ENCODE measurements around the gene RELN. TPM values are rescaled to one million over a fixed set of nuclear protein-coding genes. Genes with fewer than 3 reads are reported as not detected.

RELN gene
- total RNA-seq, 1 donor from 2014 or later = not detected

DNA sequence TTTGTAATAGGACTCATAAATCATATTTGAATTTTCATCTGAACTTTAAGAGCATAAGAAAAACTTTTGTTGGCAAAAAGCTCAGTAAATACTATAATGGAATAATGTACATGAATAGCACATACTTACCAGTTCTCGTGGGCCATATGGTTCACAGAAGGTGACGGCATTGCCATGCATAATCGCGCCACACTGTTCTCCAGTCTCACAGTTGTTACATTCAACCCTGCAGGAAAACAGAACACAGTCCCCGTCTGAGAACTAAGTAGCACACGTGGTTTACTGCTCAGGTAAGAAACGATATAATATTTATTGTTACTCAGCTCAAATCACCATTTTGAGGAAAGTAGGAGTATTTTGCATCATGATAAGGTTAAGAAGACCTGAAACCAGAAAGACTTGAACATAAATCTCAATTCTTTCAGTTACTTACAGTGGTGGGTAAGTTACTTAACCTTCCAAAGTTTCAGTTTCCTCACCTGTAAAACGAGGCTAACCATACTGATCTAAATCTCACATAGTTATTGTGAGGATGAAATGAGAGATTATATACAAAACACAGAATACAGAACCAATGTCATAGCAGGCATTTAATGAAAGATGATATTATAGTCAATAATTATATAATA lies 261.4 kb downstream of the RELN start:
- FAIRE-seq = no peak
- Histone ChIP-seq H3K27me3 (ENCODE audit: control insufficient read depth, insufficient read depth, low read length) (no peaks in the 10 kb centered on the region), H3K36me3 (ENCODE audit: control insufficient read depth, insufficient read depth, low read length) (no peaks in the 10 kb centered on the region), H3K4me3 (ENCODE audit: low read depth, low read length) (no peak overlapping the region)
- TF ChIP-seq, protein P1, sequence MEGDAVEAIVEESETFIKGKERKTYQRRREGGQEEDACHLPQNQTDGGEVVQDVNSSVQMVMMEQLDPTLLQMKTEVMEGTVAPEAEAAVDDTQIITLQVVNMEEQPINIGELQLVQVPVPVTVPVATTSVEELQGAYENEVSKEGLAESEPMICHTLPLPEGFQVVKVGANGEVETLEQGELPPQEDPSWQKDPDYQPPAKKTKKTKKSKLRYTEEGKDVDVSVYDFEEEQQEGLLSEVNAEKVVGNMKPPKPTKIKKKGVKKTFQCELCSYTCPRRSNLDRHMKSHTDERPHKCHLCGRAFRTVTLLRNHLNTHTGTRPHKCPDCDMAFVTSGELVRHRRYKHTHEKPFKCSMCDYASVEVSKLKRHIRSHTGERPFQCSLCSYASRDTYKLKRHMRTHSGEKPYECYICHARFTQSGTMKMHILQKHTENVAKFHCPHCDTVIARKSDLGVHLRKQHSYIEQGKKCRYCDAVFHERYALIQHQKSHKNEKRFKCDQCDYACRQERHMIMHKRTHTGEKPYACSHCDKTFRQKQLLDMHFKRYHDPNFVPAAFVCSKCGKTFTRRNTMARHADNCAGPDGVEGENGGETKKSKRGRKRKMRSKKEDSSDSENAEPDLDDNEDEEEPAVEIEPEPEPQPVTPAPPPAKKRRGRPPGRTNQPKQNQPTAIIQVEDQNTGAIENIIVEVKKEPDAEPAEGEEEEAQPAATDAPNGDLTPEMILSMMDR (IDR thresholded peaks at IDR 0.05; ENCODE audit: insufficient read depth, low read length, severe bottlenecking) = no peak
- no peak for DNase-seq (ENCODE audit: low read depth)

DNA sequence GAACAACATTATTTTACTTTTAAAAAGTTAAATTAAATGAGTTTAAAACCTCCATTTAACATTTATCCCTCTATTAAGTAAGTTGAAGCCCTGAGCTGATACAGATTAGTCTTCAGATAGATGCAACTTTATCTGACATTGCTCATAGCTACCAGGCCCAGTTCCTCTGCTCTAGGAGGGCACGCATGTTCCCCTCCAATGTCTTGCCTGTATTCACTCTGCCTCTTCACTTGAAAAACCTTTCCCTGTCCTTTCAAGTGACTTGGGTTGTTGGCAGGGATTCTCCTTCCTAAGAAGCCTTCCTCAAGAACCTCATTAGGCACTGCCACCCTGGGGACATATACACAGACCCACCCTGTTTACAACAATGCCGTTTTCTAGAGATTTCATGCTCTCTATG lies 270.4 kb downstream of the RELN start:
- TF ChIP-seq, protein P1 (IDR thresholded peaks at IDR 0.05; ENCODE audit: insufficient read depth, low read length, severe bottlenecking) = no peak
- Histone ChIP-seq H3K27me3 (ENCODE audit: control insufficient read depth, insufficient read depth, low read length) (no peaks in the 10 kb centered on the region), H3K4me3 (ENCODE audit: low read depth, low read length) (no peak overlapping the region), H3K36me3 (ENCODE audit: control insufficient read depth, insufficient read depth, low read length) (no peaks in the 10 kb centered on the region)
- no peak for FAIRE-seq
- DNase-seq (ENCODE audit: low read depth) = no peak

GRCh38 chr7:103718482-103719061 lies 270.9 kb downstream of the RELN start:
- FAIRE-seq = no peak
- peak; percentile 61 for DNase-seq (ENCODE audit: low read depth)
- TF ChIP-seq, protein P1 (IDR thresholded peaks at IDR 0.05; ENCODE audit: insufficient read depth, low read length, severe bottlenecking) = no peak
- H3K27me3 ChIP-seq (ENCODE audit: control insufficient read depth, insufficient read depth, low read length) = no peaks in the 10 kb centered on the region
- no peak overlapping the region for H3K4me3 ChIP-seq (ENCODE audit: low read depth, low read length)
- H3K36me3 ChIP-seq (ENCODE audit: control insufficient read depth, insufficient read depth, low read length) = no peaks in the 10 kb centered on the region

DNA sequence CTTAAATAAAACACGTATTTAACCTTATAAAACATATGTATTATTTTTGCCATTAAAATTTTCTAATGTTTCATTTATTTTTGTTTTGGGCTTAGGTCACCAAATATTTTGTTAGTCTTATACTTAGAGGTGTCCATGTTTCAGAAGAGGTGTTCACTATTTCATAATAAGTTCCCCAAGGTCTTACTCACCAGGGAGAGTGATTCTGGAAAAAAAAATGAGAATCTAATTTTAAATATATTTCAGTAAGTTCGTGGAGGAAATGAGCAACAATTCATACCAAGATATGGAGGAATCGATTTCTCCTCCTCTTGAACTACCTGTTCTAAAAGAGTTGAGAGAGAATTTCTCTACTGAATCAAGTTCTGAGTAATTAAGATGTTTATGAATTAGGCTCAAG lies 271.9 kb downstream of the RELN start:
- Histone ChIP-seq H3K4me3 (ENCODE audit: low read depth, low read length) (no peak overlapping the region), H3K27me3 (ENCODE audit: control insufficient read depth, insufficient read depth, low read length) (peaks cover 2% of the 10 kb centered on the region), H3K36me3 (ENCODE audit: control insufficient read depth, insufficient read depth, low read length) (no peaks in the 10 kb centered on the region)
- DNase-seq (ENCODE audit: low read depth) (peak; percentile 31), FAIRE-seq (no peak)
- TF ChIP-seq, protein P1 (IDR thresholded peaks at IDR 0.05; ENCODE audit: insufficient read depth, low read length, severe bottlenecking) = no peak

GRCh38 chr7:103715376-103716120 lies 273.9 kb downstream of the RELN start:
- TF ChIP-seq, protein P1 (IDR thresholded peaks at IDR 0.05; ENCODE audit: insufficient read depth, low read length, severe bottlenecking) = no peak
- FAIRE-seq (no peak), DNase-seq (ENCODE audit: low read depth) (no peak)
- no peak overlapping the region for H3K4me3 ChIP-seq (ENCODE audit: low read depth, low read length)
- peaks cover 2% of the 10 kb centered on the region for H3K27me3 ChIP-seq (ENCODE audit: control insufficient read depth, insufficient read depth, low read length)
- no peaks in the 10 kb centered on the region for H3K36me3 ChIP-seq (ENCODE audit: control insufficient read depth, insufficient read depth, low read length)
